Raji (cell line): Measurements from ENCODE around the gene DMTF1.

ENCODE experiments used
- POLR2A ChIP-seq: IDR thresholded peaks from 2 replicates; pipeline ENCODE4 v1.6.1; 2011; ENCODE audit warnings: low read depth, low read length, control low read depth; ENCODE audit not compliant: insufficient read depth

Gene DMTF1

DNA sequence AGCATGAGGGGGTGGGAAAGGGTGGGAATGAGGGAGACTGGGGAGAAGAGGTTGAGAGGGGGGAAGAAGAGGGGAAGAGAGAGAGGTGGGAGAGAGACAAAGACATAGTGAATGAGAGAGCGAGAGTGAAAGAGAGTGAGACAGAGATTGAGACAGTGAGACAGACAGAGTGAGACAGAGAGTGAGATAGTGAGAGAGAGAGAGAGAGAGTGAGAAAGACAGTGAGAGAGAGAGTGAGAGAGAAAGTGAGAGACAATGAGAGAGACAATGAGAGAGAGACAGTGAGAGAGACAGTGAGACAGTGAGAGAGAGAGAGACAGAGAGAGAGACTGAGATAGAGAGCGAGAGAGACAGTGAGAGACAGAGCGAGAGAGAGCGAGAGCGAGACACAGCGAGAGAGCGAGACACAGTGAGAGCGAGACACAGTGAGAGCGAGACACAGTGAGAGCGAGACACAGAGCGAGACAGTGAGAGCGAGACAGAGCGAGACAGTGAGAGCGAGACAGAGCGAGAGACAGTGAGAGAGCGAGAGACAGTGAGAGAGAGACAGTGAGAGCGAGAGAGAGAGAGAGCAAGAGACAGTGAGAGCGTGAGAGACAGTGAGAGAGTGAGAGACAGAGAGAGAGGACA is 57.2 kb downstream of the DMTF1 start:
- no peak for TF ChIP-seq POLR2A

DNA sequence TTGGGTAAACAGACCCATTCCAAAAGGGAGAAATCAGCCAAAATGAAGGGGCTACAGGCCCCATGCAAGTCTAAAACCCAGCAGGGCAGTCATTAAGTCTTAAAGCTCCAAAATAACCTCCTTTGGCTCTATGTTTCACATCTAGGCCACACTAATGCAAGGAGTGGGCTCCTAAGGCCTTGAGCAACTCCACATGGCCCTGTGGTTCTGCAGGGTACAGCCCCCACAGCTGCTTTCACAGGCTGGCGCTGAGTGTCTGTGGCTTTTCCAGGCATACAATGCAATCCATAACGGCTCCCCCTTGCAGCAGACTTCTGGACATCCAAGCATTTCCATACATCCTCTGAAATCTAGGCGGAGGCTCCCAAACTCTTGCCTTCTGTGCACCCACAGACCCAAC is 58.3 kb downstream of the DMTF1 start:
- TF ChIP-seq POLR2A: no peak

DNA sequence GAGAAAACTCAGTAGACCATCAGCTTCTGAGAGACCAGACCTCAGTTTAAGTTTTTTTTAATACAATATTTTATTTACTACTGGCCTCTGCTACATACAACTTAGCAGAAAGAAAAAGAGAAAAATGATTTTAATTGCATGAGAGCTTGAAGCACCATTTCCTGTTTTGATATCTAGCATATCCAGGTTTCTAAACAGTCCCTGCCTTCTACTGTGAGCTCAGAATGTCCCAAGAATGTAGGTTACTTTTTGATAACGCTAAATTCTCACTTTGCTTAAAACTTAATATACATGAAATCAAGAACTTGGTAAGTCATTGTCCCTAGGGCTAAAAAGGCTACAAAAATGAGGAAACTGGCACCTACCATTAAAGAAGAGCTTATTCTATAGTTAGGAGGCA is 60.2 kb downstream of the DMTF1 start:
- no peak for TF ChIP-seq POLR2A

DNA sequence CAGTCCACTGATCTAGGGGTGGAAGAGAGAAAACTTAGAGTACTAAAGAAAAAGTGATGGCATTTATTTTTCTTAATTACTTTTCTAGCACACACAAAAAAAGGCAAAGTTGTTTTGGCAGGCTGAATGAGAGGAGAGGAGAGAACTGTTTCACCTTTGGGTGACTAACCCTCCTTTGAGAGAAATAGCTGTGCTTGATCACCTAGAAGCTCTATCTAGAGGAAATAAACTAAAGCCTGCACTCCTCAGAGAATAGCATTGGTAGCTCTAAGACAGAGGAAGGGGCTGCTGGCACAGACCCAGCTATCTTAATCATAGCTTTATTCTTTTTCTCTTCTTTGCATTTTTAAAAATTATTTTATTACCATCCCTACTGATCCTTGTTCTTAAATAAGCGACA is 61.0 kb downstream of the DMTF1 start:
- no peak for TF ChIP-seq POLR2A

DNA sequence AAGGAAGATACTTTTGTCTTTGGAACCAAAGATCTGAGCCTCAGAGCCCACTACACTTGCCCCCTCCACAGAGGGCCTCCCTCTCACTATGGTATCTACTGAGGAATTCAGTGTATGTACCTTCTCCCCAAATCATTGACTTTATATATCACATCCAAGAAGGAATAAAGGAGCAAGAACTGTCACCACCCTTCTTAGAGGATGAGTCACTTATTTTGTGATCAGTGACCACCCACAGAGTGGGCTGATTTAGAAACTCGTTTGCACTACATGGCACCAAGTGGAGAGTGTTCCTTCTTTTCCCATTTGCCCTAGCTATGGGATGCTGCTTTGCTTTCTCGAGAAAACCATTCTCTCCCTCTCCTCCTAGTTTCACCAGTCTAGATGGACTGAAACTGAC is 61.6 kb downstream of the DMTF1 start:
- TF ChIP-seq POLR2A: no peak

DNA sequence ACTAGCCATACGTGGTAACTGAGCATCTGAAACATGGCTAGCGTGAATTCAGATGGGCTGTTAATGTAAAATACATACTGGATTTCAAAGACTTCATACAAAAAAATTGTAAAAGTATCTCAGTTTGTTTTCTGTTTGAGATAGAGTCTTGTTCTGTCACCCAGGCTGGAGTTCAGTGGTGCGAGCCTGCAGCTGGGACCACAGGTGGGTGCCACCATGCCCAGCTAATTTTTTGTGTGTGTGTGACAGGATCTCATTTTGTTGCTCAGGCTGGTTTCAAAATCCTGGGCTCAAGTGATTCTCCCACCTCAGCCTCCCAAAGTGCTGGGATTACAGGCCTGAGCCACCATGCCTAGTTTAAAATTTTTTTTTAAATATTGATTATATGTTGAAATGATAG is 62.8 kb downstream of the DMTF1 start:
- TF ChIP-seq POLR2A: no peak

DNA sequence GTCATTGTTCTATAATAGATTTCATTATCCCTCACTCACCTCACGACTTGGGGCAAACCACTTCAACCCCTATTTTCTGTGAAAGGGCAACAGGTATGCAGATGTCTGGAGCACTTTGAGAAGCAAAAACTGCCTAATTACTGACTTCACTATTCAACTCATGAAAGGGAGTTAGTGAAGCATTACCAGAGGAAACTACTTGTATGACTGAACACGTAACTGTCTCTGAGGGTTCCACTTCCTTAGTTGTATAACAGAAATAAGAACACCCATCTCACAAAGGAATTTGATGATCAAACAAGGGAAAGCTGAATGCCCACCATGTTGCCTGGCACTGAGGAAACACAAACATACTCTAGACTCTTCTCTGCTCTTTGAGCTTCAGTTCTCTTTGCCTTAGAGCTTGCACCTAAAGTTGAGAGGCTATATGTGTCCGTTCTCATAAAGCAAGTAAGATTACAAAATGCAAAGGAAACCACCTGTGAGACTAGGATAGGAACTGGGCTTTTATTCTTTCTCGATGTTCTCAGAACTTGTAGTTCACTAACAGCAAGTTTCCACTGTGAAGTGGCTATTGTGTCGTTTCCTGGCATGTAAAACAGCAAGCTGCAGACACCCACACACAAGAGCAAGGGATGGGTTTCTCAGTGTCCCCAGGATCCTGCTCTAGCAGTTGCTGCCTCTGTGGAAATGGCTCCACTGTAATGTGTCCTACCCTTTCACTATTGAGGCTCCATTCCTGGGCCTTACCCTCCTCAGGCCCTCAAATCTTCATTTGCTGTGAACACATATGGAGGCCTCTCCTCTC is 64.7 kb downstream of the DMTF1 start:
- TF ChIP-seq POLR2A: peak; percentile 52; the same call in 1 of the 2 replicates

DNA sequence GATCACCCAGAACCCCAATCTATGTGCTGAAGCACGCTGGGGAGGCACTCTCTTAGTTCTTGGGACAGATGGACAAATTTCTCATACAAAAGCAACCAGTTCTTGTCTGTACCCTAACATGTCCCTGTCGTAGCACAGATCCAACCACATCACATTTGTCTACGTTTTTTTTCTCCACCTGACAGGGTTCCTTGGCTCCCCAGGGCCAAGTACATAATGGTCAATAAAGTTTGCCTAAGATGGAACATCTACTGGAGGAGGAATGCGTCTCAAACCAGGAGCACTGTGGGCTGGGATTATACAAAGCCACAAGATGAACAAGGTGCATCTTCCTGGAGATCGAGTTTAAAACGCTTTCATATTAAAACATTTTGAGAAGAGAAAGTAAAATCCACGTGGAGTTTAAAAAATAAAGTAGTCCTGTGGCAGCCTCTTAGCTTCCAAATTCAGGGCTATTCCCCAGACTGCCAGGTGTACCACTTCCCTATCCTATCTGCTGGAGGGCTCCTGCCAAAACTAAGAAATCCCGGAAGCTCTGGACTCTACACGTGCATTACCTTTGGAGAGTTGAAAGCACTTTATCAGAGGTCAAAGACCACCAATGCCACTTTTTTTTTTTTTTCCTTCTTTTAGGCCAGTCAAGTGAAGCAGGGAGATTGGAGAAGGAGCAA is 65.9 kb downstream of the DMTF1 start:
- TF ChIP-seq POLR2A: no peak; the same call in 1 of the 2 replicates

DNA sequence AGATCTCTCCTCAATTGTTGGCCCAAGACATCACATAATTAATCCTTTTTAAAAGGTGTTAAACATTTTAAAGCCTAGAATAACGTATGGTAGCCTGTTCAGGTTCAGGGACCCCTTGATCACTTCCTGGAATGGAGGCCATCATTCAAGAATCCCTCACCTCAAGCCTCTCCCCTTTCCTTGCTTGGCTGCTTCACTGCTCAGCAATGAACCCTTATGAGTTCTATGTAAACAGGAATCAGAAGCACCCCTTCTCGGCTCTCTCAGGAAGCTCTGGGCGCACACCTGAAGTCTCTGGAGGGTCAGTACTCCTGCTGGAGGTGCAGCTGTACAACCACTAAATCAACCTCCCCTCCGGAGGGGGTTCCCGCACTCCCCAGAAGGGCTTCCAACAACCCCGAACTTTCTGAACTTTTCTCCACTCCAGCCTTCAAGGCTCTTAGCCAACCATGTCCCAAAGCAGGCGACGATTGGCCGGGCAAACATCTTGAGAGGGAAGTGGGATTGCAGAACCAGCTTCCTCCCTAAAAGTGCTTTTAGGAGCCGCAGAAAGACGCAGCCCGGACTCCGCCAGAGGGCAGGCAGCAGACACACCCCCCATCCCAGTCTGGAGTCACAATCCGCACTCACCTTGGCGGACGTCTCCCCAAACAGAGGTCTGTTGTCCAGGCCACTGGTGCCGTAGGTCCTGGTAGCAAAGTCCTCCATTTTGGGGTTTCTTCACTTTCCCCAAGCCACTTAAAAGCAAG is 66.7 kb downstream of the DMTF1 start:
- no peak for TF ChIP-seq POLR2A

DNA sequence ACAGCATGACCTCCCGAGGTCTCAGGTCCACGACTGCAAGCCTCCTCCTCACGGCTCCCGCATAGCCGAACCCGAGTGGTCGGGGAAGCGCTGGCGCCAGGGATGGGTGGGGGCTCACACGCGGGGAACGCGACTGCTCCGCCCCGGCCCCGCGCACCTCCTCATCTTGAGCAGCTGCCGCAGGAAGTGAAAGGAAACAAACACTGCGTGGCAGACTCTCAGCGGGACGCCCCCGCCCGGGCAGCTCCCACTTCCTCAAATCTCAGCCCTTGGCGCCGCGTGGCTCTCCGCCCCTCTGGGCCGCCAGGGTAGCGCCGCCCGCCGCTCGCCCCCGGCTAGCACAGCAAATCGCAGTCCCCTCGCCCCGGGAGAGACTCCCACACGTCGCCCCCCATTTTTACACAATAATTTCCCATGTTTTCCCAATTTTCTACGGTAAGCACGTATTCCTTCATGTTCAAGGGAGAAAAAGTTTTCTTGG is 67.3 kb downstream of the DMTF1 start, which contains the start of gene TMEM243:
TSS of gene TMEM243 (minus strand) at position 188 of the 481 bp plus-strand sequence. CDS start 229 bp downstream, outside the sequence.
- peak; percentile 71 for TF ChIP-seq POLR2A

DNA sequence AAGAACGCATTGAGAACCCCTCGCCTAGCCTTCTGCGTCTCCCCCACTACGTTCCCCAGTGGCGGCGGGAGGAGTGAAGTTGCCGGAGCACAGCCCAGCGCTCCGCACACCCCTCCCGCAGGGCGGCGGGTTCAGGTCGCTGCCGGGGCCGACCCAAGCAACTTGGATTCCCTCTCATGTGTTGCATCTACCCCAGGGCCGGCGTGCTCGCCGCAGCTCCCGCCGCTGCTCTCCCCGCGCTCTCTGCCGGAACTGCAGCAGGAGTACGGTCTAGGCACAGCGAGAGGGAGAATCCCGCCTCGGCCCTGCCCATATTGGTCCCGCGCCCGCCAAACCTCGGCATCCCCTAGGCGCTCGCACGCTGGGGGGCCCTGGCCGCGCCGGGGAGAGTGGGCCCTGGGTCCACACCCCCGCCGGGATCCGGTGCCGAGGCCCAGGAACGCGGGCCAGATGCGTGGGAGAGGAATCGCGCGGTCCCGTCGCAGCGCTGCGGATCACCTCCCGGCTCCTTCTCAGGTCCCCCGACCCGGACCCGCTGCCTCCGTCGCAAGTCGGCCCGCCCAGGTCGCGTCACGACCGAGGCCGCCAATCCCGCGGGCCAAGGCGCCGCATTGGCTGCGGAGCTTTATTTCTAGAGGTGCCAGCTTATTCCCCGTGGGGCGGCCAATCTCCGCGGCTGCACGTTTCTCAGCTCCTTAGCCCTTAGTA is 67.9 kb downstream of the DMTF1 start:
- TF ChIP-seq POLR2A: peak; percentile 96

DNA sequence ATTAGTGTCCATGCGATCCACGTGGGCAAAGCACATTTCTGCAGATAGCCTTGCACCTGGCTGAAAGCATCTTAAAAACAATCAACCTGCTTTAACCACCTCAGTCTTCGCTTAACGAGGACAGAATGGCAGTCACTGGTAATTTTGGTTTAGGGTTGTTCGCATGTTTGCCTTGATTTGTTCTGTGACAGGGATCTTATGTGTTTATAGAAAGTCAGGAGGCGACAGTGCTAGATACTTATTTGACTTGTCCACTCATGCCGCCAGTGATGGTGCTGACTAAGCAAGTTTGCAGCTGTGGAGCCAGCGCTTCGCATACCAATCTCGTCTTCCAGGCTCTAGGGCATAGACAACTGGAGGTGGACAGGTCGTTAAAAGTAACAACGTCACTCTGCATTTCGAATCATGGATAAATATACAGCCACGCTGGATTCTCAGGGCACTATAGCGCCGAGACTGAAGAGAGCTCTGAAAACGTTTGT is 68.5 kb downstream of the DMTF1 start:
- no peak for TF ChIP-seq POLR2A

DNA sequence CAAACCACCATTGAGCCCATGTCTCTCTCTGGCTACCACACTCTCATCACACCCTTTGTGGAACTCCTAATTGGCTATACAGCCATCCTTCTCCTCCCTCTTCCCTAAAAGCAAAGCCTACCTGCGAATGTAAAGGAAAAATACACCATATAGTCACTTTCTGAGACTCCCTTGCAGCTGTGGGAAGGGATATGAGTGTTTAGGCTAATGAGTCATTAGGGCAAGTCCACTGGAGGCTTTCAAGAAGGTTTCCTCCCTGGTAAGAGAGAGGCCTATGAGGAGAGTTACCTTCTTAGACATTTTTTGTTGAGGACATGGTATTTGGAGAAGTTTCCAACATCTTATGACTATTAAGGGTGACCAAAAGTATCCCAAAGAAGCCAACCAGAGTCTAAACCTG is 71.4 kb downstream of the DMTF1 start:
- TF ChIP-seq POLR2A: no peak

DNA sequence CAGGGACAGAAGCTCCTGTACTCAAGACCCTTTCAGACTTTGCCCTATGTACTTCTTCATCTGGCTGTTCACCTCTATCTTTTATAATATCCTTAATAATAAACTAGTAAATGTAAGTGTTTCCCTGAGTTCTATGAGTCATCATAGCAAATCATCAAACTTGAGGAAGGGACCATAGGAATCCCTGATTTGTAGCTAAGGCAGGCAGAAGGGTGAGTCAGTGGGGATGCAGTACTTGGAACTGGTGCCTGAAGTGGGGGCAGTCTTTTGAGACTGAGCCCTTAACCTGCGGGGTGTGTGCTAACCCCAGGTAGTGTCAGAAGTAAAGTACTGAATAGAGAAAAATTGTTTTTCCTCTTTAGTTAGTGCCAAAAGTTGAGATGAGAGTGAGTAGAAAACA is 73.4 kb downstream of the DMTF1 start:
- no peak for TF ChIP-seq POLR2A
